GM19438 (cell line): ENCODE results near the gene HTT-AS.
"Not testable (repeated sequence)": the region's sequence is repeated elsewhere in the genome, so short reads cannot be mapped to it uniquely, and the experiment has no call there.

Experiments used
- ATAC-seq: cut with Tn5 transposase; IDR thresholded peaks from one replicate; pipeline ENCODE4 v1.9.1; 2021; ENCODE audit warnings: low read depth; ENCODE audit not compliant: unreplicated experiment

The HTT-AS gene

DNA sequence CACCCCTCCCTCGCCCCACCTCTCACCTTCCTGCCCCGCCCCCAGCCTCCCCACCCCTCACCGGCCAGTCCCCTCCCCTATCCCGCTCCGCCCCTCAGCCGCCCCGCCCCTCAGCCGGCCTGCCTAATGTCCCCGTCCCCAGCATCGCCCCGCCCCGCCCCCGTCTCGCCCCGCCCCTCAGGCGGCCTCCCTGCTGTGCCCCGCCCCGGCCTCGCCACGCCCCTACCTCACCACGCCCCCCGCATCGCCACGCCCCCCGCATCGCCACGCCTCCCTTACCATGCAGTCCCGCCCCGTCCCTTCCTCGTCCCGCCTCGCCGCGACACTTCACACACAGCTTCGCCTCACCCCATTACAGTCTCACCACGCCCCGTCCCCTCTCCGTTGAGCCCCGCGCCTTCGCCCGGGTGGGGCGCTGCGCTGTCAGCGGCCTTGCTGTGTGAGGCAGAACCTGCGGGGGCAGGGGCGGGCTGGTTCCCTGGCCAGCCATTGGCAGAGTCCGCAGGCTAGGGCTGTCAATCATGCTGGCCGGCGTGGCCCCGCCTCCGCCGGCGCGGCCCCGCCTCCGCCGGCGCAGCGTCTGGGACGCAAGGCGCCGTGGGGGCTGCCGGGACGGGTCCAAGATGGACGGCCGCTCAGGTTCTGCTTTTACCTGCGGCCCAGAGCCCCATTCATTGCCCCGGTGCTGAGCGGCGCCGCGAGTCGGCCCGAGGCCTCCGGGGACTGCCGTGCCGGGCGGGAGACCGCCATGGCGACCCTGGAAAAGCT is at the start of gene HTT-AS, which contains the start of gene HTT:
TSS of gene HTT-AS (minus strand) at position 461 of the 768 bp plus-strand sequence.
TSS of gene HTT (plus strand) at position 604 of the 768 bp plus-strand sequence. CDS start at position 749, 145 bp downstream.
- ATAC-seq: peak; percentile 71

GRCh38 chr4:3123181-3123671 is 48.9 kb upstream of the HTT-AS start:
- ATAC-seq: no peak

GRCh38 chr4:3122081-3122563 is 47.8 kb upstream of the HTT-AS start:
- ATAC-seq: no peak

DNA sequence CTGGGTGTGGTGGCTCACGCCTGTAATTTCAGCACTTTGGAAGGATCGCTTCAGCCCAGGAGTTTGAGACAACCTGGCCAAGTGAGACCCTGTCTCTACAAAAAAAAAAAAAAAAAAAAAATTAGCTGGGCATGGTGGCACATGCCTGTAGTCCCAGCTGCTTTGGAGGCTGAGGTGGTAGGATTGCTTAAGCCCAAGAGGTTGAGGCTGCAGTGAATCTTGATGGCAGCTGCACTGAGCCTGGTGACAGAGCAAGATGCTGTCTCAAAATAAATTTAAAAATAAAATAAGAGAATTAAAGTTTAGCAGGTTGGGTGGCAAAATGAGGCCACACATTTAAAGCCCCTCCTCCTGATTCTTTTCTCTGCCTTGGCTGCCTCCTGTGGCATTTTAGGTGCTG is 47.3 kb upstream of the HTT-AS start:
- no peak for ATAC-seq

GRCh38 chr4:3121110-3121509 is 46.8 kb upstream of the HTT-AS start:
- ATAC-seq: no peak

DNA sequence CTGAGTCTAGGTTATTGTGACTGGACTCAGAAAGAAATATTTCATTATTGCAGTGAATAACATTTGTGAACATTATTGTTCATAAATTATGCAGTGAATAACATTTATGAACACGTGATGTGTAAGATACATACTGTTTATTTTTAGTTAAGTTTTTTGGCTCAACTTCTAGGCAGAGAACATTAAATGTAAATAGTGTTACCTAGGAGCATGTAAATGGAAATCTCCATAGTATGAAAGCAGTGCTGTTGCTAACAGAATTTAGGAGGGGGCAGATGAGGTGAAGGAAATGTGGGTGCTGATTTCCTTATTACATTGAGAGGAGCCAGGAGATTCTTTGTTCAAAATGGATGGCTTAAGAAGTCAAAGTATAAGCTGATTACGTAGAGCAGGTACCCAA is 45.1 kb upstream of the HTT-AS start:
- ATAC-seq: no peak

GRCh38 chr4:3118312-3118711 is 44.0 kb upstream of the HTT-AS start:
- ATAC-seq: no peak

GRCh38 chr4:3116955-3117354 is 42.6 kb upstream of the HTT-AS start:
- no peak for ATAC-seq

- no peak for ATAC-seq
These were observed 41.4 kb upstream of the HTT-AS start for GRCh38 chr4:3115637-3116270.

- no peak for ATAC-seq
These were observed 40.0 kb upstream of the HTT-AS start for GRCh38 chr4:3114377-3114776.

GRCh38 chr4:3112609-3113469 is 38.5 kb upstream of the HTT-AS start:
- ATAC-seq: no peak

GRCh38 chr4:3112201-3112600 is 37.9 kb upstream of the HTT-AS start:
- ATAC-seq: no peak

DNA sequence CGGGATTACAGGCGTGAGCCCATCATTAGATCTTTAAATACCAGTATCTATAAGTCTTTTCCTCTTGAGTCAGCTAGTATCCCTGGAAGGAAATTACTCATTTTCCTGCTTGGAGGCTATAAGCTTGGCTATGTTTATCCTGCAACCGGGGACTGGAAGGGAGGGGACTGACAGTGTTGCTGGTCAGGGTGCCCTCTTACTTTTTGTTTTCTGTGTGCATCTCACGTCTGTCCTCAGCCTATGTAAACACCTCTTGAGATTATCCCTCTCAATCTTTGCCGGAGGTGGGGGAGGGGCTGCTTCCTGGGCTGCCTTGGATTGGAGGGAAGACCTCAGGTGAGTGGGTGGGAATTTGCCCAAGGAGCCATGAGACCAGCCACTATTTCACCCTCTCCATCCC is 37.1 kb upstream of the HTT-AS start:
- ATAC-seq: no peak

- ATAC-seq: no peak
These were observed 33.9 kb upstream of the HTT-AS start for GRCh38 chr4:3108211-3108610.

DNA sequence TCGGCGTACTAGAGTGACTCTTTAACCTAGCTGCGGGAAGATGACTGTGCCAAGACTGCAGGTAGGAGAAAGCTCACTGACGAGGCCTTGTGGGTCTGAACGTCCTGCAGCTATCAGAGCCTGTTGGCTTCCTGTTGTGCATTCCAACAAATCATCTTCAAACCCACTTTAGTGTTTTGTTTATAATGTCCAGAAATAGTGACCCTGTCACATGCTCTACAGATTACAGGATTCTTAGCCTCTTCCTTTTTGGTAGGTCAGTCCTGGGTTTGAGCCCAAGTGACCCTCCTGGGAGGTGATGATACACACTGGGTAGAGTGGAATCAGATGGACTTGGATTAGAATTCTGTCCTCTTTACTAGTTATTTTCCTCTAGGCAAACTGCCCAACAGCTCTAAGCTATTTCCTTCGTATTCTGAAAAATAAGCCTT is 33.4 kb upstream of the HTT-AS start:
- ATAC-seq: no peak

DNA sequence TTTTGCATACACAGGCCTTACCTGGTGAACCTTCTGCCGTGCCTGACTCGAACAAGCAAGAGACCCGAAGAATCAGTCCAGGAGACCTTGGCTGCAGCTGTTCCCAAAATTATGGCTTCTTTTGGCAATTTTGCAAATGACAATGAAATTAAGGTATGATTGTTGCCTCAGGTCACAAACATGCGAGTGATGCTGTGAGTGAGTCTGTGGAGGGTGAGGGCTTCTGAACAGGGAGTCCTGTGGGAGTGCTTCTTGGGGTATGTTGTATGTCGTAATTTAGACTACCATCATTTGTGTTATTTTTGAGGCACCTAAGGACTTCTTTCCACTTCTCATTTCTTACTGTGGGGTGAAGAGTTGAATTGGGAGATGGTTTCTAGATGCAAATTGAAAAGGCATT is 32.9 kb upstream of the HTT-AS start:
- no peak for ATAC-seq

GRCh38 chr4:3106339-3107186 is 32.2 kb upstream of the HTT-AS start:
- ATAC-seq: peak; percentile 93

DNA sequence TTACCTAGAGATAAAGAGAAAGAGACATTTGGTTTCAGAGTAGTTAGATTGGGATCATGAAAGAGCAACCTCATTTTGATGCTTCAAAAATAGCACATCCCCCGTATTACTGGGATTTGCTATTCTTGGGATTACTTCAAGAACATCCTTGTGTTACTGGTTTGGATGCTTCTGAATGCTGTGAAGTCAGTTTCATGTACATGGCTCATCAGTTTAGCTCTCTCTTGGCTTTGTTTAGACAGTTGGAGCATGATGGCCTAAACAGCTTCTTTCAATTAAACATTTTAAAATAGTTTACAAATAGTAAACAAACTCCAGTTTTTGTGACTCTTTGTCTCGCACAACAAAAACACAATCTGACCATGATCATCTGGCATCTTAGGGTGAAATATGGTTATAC is 24.0 kb upstream of the HTT-AS start:
- no peak for ATAC-seq

DNA sequence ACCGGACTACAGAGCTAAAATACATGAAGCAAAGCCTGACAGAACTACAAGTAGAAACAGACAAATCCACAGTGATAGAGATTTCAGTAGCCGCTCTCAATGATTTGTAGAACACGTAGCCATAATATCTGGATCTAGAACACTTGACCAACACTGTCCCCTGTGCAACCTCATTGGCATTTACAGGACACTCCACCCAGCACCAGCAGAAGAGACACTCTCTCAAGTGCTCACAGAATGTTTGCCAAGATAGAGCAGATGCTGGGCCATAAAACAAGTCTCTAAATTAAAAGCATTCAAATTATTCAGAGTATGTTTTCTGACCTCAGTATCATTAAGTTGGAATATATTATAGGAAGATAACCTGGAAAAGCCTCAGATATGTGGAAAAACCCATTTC is 21.9 kb upstream of the HTT-AS start:
- ATAC-seq: no peak

DNA sequence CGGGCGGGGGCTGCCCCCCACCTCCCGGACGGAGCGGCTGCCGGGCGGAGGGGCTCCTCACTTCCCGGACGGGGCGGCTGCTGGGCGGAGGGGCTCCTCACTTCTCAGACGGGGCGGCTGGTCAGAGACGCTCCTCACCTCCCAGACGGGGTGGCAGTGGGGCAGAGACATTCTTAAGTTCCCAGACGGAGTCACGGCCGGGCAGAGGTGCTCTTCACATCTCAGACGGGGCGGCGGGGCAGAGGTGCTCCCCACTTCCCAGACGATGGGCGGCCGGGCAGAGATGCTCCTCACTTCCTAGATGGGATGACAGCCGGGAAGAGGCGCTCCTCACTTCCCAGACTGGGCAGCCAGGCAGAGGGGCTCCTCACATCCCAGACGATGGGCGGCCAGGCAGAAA is 20.4 kb upstream of the HTT-AS start:
- not testable (repeated sequence) for ATAC-seq
